Lung microvascular endothelial cell (primary cell): Measurements from ENCODE around the gene PCK1. TPM values are rescaled to one million over a fixed set of nuclear protein-coding genes. Genes with fewer than 3 reads are reported as not detected.

Source experiments
- DNase-seq, 2 donors: peaks; one replicate each; pipeline versions ENCODE4 v3.0.0 to v3.0.0-alpha.2; 2010; ENCODE audit warnings: low read depth in 2 of 2
- total RNA-seq: library from RNA; depleted of rRNA; stranded (reverse); fragments of >200 nt; gene quantifications from 2 replicates; pipeline ENCODE4 v1.2.1, GENCODE V29; 2014

PCK1 gene
- total RNA-seq, 1 donor from 2014 or later: not detected

DNA sequence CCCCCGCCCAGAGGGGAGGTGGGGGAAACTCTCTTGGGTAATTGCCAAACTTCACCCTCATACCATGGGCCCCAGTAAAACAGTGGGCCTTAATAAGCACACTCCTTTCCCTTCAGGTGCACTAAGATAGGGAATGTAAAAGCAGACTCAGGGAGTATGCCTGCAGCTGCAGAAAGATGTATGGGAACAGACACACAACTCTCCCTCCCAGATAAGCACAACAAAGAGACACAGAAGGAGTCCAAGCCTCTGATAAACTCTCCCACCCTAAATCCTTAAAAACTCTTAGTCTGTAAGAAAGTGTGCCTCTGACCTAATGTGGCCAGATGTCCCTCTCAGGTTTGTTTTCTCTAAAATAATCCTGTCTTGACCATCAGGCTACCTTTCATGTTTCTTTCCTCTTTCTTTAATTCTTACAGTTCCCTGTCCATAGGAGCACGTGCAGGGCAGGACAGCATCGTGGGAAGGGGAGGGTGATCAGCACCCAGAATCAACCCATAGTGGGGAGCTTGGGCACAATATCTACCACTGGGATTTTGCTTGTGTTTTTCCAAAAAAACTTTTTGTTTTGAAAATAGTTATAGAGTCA, 24.7 kb upstream of the PCK1 start:
- DNase-seq: no peak

DNA sequence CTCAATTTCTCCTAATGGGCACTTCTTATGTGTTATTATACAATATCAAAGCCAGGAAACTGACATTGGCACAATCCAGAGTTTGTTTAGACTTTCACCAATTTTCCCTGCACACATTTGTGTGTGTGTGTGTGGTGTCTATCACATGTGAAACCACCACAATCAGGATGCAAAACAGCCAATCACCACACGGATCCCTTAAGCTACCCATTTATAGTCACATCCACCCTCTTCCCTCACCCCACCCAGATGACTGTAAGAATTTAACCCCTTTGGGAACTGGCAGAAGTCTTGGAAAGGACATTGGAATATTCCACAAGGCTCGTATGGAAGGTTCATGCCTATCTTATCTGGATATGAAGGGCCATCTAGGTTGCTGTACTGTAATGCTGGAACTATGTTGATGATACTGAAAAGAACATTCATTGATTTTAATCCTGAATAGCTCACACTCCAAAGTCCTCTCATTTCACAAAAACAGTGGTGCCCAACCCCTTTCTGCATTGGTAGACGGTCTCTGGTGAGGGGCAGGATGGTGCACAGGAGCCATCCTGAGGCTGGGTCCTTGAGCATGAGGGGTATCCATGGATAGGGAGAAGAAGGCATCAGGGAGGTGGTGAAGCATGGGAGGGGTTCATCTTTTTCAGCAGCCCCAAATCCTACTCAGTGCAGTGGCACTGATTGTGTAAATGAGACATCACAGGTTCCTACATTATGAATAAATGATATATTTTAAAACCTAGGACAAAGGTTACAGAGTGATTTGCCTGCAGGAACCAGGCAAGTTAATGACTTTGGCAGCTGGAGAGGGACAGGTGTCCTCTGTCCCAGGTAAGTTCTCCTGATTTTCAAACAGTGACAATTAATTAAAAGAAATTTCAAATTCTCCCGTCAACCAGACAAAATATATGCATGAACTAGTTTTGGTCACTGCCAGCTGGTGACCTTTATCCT, 23.9 kb upstream of the PCK1 start:
- DNase-seq: no peak

DNA sequence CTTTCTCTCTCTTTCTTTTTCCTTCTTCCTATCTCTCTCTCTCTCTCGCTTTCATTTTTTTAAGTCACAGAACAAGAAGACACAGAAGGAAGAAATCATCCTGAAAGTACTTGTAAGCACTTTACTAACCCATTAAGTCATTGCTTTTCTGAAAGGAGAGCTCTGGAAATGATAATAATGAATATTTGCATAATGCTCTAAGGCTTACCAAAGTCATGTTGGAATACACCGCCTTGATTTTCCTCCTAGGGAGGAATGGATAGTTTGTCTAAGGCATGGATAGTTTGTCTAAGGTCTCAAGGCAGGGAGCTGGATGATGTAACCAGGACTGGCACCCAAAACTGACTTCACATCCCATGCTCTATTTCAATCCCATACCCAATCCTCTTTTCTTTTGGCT, 23.1 kb upstream of the PCK1 start:
- no peak for DNase-seq

DNA sequence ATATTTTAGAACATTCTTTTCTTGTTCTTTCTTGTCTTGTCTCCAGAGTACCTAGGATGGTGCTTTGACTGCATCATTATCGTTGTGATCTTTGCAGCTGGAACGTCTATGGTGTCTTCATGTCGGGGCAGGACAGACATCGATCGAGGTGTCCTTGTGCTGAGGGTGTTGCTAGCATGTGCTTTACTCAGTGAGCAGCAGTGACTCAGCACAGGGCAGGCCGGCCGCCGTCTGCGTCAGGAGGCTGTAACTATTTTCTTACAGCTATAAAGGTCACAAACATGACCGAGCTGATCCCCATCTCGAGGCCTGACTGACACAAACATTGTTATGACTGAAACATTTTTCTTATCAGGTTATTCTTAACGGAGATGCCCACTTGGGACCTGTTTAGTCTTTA, 21.0 kb upstream of the PCK1 start:
- DNase-seq: no peak

DNA sequence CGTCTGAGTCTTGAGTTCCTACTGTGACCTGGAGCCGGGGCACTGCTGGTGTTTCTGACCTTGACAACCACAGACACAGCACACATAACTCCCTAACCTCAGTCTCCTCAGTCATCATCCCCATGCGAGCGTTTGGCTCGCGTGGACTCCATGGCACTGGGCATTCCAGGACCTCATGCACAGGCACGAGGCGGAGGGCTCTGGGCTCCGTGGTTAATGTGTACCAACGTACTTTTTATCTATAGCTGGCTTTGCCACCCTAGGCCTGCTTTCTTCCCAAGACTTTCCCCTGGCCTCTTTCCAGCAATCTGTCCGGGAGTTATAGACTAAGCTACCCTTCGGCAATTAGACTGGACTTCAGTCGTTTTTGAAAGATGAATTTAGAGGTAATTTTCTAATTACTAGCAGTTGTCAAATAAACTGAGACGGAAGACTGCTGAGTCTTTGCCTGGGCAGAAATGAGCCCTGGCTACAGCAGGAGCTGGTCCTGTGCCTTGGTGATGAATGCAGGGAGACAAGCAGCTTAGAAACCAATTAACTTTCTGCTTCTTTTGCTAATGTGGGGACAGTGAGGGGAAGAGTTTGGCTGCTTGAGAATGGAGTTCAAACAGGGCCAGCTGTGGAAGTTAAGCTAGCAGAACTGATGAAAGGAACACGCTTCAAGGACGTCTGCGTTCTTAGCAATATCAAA, 19.9 kb upstream of the PCK1 start:
- no peak for DNase-seq

DNA sequence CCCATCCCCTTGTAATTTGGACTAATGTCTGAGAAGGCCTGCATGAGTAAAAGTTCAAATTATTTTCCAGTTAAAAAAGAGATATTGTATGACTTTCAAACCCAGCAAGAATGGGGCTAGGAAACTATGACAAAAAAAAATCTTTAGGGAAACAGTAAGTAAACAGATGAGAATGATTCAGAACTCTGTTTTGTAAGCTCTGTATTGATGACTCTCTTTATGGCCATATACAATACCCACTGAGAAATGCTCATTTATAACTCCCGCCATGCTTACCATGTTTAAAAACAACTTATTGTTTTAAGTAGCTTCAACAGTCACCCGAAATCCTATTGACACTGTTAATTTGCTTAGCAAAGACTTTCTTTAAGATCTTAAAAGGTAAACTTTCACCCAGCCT, 17.2 kb upstream of the PCK1 start:
- no peak for DNase-seq

DNA sequence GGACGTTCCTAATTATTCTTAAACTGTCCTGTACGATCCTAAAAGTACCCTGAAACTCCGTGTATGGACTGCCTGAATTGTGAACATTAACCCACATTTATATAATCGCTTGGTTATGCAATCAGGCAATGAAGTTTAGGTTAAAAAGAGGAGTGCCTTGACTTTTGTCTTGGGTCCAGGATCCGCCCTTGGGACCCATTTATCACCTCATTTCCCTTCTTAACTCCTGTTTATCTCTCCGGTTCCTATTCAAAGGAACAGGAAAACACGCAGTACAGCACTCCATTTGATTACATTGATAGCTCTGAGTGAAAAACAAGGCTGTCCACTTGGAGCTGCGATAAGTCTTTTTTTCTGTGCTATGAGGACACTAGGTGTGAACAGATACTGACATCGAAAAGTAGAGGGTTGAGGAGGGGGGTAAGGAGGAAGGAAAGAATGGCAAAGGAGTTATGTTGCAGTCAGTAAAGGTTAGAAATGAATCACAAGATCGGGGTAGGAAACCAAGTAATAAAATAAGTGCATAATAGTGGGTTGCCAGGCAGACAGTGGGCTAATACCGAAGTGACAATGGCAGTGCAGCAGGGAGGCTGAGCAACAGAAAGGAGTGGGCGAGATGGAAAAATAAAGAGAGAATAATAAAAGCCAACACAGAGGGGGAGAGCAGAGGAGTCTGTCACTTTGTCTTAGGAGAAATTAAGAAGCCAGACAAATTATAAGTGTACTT, 15.9 kb upstream of the PCK1 start:
- no peak for DNase-seq

DNA sequence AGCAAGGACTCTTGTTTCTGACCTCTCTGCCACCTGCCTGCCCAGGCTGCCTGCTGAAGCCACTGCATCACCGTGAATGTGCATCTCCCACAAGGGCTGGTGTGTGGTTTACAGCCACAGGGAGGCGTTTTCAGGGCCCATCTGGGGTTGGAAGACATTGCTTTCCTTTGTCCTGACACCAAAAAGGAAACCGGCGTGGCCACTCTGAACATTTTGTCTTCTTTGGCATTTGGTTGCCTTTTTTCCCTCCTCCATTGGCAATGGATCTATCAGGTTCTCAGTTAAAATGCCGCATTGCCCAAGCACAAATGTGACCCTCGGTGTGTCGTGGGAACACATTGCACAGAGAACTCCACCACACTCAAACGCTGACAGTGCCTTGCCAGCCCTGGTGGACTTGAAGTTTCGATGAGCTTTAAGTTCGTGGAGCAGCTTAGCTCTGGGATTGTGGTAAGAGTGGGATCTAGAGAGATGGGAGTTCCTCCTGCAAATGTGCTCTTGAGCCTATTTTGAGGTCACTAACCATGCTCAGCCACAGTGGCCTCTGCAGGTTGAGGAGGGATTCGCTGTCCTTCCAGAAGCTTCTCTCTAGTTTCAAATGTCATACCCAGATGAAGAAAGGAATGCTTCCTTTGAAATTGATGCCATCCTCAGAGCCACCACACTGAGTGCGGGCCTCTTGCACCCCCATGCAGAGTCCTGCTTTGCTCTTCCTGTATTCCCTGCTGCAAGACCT, 14.8 kb upstream of the PCK1 start:
- DNase-seq: no peak

DNA sequence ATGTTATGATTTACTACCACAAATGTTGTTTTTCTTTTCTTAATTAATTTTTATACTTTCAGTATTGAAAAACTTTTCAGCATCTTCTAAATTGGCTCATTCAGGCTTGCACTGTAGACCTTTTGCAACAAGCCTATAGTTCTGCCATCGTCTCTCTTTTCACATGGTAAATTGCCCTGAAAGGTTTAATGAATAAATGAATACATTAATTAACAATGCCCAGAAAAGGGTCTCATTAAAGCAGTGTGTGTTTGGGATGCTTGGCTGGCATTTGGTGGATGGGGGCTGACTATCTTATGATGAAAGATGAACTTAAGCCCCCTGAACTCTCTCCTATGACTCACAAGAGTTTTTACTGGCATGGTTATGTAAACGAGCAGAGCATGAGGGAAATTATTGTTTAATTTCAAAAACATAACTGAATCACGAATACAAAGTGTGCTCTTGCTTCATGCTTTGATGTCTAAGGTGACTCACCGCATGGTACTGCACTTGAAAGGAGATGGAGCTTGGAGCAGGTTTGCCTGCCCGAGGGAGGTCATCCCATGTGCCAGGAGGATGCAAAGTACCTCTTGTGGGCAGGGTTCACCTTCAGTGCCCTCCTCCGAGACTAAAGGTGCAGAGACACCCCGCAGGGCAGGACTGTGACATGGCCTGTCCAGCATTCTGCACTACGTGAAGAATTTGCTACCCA, 13.8 kb upstream of the PCK1 start:
- DNase-seq: no peak

DNA sequence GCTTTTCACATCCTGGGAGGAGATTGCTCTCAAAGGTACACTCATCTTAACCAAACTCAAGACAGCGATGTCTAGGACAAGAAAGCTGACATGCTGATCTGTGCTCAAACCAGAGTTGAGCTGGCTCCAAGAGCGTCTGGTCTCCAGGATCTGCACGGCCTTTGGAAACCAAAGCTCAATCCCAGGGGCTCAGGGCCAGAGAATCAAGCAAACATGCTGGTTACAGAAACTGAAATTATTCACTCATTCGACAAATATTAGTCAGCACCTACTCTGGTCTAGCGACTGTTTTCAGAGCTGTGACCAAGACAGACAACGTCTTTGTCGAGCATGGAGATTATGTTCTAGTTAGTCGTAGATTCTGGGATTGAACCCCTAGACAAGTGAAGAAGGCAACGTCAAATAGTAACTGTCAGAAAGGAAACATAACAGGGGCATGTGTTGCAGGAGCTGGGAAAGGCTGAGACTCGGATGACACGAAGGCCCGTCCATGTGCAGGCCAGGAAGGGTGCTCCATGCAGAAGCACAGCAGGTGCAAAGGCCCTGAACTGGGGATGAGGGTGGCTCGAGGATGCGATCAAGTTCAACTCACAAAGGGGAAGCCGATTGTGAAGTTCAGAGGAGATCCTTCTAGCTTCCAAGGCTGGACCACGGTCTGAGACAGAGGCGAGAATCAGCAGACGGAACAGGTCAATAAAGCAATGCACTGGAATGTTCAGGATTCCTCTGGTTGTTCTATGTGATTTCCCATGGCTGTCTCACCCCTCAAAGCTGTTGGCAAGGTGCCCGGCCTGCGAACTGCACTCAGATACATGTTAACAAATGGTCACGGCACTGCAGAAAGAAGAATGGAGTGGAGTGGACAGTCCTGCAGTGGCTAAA, 12.5 kb upstream of the PCK1 start:
- peak in 1 of 2 donors; percentile 4 for DNase-seq

DNA sequence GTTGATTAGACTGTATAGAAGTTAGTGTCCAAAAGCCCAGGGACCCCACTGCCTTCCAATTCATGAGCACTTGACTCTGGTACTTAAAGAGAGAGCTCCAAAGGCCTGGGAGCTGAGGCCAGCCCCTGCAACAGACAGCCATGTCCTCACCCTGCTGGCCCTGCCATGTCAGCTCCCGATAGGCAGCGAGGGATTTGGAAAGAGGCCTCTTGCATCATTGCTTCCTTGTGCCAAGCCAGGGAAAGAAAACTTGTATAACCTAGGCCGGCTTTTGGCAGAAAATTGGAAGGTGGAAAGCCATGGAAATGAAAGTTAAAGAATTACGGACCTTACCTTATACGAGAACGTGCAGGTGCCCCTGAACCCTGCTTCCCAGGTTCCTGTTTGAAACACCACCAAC, 8.4 kb upstream of the PCK1 start:
- DNase-seq: no peak

DNA sequence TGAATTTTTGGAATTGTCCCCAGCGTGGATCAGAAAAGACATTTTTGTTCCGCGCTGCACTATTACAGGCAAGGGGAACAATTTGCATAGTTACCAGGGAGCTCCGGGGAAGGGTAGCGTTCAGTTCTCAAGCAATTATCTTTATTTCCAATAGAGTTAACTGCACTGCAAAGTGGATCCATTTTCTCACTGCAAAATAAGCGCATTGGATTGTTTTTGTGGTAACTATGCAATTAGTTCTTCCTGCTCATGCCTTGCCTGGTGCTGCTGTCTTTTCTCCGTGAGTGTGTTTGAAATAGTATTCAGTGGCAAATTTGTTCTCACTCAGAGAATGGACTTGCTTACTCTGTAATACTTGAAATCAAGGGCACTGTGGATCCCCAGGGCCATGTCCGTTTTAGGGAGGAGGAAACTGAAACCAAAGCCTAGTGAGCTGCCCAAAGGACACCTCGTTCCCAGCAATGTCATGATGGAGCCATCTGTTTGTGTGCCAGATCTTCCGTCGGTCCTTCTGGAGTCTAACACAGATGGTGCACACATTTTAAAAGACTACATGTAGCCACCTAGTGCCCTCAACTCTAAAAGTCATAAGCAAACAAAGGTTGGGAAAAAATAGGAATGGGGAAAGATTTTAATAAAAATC, 7.4 kb upstream of the PCK1 start:
- no peak for DNase-seq

DNA sequence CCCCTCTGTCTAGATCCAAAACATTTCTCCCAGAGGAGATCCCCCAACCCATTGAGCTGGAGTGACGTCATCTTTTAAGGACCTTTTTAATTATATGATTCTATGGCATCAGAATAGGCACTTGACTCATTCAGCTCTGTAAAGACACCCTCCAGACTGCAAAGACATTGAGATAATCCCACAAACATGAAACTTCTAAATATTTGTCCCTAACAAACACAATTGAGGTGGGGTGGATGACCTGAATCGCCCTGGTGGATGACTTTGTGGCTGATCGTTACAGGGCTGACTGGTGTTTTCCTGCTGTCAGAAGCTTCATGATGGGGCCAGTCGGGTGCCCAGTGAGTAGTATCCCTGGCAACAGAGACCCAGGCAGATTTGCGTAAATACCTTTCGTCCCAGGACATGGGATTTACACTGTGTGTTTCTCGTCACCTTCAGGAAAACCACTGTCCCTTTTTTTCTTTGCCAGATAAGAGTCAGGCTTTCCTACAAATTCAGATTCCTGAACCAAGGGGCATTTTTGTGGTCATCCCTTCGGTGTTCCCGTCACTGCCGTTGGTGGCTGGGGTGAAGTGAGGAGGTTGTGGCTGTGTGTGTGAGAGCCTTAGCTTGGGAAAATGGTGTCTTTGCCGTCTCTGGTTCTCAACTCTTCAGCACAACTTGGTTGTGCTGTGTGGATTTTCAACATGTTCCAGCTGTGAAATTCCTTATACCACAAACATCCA, 5.3 kb upstream of the PCK1 start:
- no peak for DNase-seq

DNA sequence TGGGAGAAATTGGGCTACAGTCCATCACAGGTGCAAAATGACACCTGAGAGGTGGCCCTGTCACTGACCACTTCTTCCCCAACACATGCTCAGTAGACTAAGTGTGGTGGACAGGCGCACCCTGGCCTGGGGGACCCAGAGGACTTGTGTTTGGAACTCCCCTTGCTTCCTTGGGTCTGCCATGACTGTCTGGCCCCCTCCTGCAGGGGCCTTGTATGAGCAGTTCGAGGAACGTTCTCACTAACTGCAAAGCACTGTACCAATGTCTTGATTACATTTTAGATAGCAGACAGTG, 4.0 kb upstream of the PCK1 start:
- DNase-seq: no peak

DNA sequence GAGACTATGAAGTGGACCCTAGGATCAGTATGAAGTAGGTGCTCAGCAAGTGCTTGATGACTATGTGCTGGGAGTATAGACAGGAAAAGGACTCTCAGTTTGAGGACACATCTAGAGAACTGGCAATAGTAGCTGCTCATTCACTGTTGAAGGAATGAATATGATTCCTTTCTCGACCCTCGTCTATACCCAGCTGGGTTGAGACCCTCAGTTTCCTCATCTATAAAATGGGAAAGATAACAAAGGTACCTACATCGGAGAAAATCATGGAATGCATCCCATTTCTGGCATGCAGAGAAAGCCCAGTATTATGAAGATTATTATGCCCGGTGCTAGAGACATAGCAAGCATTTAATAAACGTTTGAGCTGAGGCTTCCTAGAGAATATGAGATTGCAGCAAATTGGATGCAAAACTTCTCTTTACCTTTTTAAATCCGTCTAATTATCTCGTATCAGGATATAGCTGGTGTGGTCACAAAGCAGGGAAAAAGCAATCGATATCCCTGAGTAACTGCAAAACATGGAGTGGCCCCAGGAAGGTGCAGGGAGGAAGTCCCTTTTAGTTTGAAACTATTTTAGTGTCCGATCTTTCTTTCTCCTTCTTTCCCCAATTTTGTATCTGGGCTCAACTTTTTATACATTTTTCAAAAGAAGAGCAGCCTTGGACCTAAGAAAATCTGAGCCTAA, 2.8 kb upstream of the PCK1 start:
- no peak for DNase-seq

DNA sequence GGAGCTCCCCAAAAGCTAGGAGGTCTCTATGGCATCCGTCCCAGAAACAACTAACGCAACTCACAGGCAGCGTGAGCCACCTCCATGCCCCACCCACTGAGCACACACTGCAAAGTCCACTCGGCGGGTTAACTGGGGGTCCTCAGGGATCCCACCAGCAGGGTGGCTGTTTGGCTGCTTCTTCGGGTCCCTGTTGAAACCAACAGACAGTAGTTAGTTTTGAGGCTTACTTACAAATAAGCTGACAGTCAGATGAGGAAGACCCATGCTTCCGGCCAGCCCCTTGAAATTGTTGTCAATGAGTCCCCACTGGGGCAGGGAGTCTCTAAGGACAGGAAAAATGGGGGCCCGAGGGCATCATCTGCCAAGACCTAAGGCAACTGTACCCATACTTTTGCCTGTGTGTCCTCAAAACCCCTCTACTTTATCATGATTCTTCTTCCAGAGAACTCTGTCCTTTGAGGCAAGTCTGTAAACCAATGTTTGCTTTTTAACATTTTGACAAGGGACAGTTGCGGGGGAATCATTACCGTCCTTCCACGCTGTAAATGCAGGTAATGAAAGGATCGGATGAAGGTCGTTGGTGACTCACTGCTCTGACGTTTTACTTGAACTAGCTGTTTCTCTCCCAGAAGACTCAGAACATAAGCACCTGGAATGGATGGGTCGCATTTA, 2.2 kb upstream of the PCK1 start:
- DNase-seq: no peak

DNA sequence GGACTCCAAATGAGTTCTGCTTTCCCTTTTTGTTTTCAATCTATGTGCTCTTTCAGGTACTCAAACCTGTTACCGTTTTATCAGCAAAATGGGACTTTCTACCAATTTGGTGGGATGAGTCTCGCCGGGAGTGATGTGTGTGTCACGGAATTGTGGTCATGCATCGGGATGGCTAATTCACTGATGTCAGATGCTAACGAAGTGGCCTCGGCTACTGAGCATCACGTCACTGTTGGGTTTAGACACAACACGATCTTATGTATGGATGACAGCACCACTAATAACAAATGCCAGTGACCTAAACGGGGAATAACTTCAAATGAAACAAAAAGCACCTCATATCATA, 1.6 kb upstream of the PCK1 start:
- no peak for DNase-seq
